ENCODE results near the gene SLC28A3.
A peak's percentile ranks its signal among the peaks of the same experiment; 100 is the strongest.

SLC28A3 gene

DNA sequence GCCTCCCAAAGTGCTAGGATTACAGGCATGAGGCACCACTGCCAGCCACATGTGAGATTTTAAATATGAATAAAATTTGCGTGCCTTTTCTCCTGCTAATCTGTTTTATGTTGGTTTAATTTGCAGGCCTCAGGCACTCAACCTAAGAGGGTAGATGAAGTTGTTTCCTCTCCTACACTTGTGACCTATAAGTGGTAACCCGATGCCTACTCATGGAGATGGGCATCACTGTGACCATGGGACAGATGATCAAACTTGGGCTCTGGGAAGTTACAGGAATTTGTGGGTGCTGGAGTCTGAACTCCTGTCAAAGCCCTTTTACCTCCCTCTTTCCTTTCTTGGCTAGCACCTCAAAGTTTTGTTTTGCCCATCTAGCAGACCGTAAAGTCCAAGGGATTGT lies 1.1 kb downstream of the SLC28A3 start:
- no peaks in the 10 kb centered on the region for H3K79me2 ChIP-seq (ENCODE audit: control insufficient read depth, insufficient read depth, low read length)
- no peak overlapping the region for H2BK120ac ChIP-seq (ENCODE audit: low read depth, low read length)
- DNase-seq: no peak
- H4K8ac ChIP-seq (ENCODE audit: low read depth, low read length): no peak overlapping the region
- H2BK15ac ChIP-seq (replicated peaks; ENCODE audit: low read depth): no peak overlapping the region
- no peak overlapping the region for H2BK5ac ChIP-seq (ENCODE audit: low read length)
- H3K23ac ChIP-seq (ENCODE audit: low read length): no peak overlapping the region
- WGBS (ENCODE audit: extremely low coverage, insufficient coverage, low lambda C conversion rate): no CpG with 5 or more reads among the region's 3 CpGs
- H2AK5ac ChIP-seq (ENCODE audit: low read length): no peak overlapping the region
- H3K4me2 ChIP-seq (ENCODE audit: low read length): no peak overlapping the region
- no peak overlapping the region for H4K5ac ChIP-seq (ENCODE audit: low read length)
- H3K18ac ChIP-seq (ENCODE audit: low read length): no peak overlapping the region
- no peak overlapping the region for H3K4ac ChIP-seq (ENCODE audit: low read depth, low read length)
- no peaks in the 10 kb centered on the region for H3K4me1 ChIP-seq (ENCODE audit: control insufficient read depth, low read depth, low read length)
- no peaks in the 10 kb centered on the region for H3K27me3 ChIP-seq (ENCODE audit: insufficient read depth, low read length, poor library complexity)
- H3K9ac ChIP-seq (ENCODE audit: low read length): no peak overlapping the region
- no peaks in the 10 kb centered on the region for H3K79me1 ChIP-seq (ENCODE audit: low read length)
- no peak overlapping the region for H3K4me3 ChIP-seq (ENCODE audit: low read length)
- no peaks in the 10 kb centered on the region for H3K36me3 ChIP-seq (ENCODE audit: control insufficient read depth, insufficient read depth, low read length)
- H3K56ac ChIP-seq (ENCODE audit: low read length): no peak overlapping the region
- no peak overlapping the region for H3K27ac ChIP-seq (ENCODE audit: low read depth, low read length)

GRCh38 chr9:84338792-84339191 lies 1.8 kb downstream of the SLC28A3 start:
- no peak overlapping the region for H3K9ac ChIP-seq (ENCODE audit: low read length)
- H3K27me3 ChIP-seq (ENCODE audit: insufficient read depth, low read length, poor library complexity): no peaks in the 10 kb centered on the region
- H2BK120ac ChIP-seq (ENCODE audit: low read depth, low read length): no peak overlapping the region
- no peak overlapping the region for H2AK5ac ChIP-seq (ENCODE audit: low read length)
- no peak overlapping the region for H2BK15ac ChIP-seq (replicated peaks; ENCODE audit: low read depth)
- no peak overlapping the region for H4K5ac ChIP-seq (ENCODE audit: low read length)
- H3K79me1 ChIP-seq (ENCODE audit: low read length): no peaks in the 10 kb centered on the region
- no peak for DNase-seq
- no peaks in the 10 kb centered on the region for H3K4me1 ChIP-seq (ENCODE audit: control insufficient read depth, low read depth, low read length)
- H3K4me2 ChIP-seq (ENCODE audit: low read length): no peak overlapping the region
- H3K18ac ChIP-seq (ENCODE audit: low read length): no peak overlapping the region
- H3K4ac ChIP-seq (ENCODE audit: low read depth, low read length): no peak overlapping the region
- H3K23ac ChIP-seq (ENCODE audit: low read length): no peak overlapping the region
- no peak overlapping the region for H3K27ac ChIP-seq (ENCODE audit: low read depth, low read length)
- H3K56ac ChIP-seq (ENCODE audit: low read length): no peak overlapping the region
- no peak overlapping the region for H3K4me3 ChIP-seq (ENCODE audit: low read length)
- H2BK5ac ChIP-seq (ENCODE audit: low read length): no peak overlapping the region
- no peak overlapping the region for H4K8ac ChIP-seq (ENCODE audit: low read depth, low read length)
- 100% methylated on average over 1 of the region's 4 CpGs for WGBS (ENCODE audit: extremely low coverage, insufficient coverage, low lambda C conversion rate)
- no peaks in the 10 kb centered on the region for H3K36me3 ChIP-seq (ENCODE audit: control insufficient read depth, insufficient read depth, low read length)
- no peaks in the 10 kb centered on the region for H3K79me2 ChIP-seq (ENCODE audit: control insufficient read depth, insufficient read depth, low read length)

- Histone ChIP-seq H2AK5ac (ENCODE audit: low read length) (no peak overlapping the region), H3K79me2 (ENCODE audit: control insufficient read depth, insufficient read depth, low read length) (no peaks in the 10 kb centered on the region), H3K23ac (ENCODE audit: low read length) (no peak overlapping the region), H3K4ac (ENCODE audit: low read depth, low read length) (no peak overlapping the region), H4K5ac (ENCODE audit: low read length) (no peak overlapping the region), H3K4me1 (ENCODE audit: control insufficient read depth, low read depth, low read length) (no peaks in the 10 kb centered on the region), H3K27me3 (ENCODE audit: insufficient read depth, low read length, poor library complexity) (no peaks in the 10 kb centered on the region), H3K36me3 (ENCODE audit: control insufficient read depth, insufficient read depth, low read length) (no peaks in the 10 kb centered on the region), H3K4me2 (ENCODE audit: low read length) (no peak overlapping the region), H2BK120ac (ENCODE audit: low read depth, low read length) (no peak overlapping the region), H3K79me1 (ENCODE audit: low read length) (no peaks in the 10 kb centered on the region), H3K56ac (ENCODE audit: low read length) (no peak overlapping the region), H3K27ac (ENCODE audit: low read depth, low read length) (no peak overlapping the region), H4K8ac (ENCODE audit: low read depth, low read length) (no peak overlapping the region), H2BK5ac (ENCODE audit: low read length) (no peak overlapping the region), H2BK15ac (replicated peaks; ENCODE audit: low read depth) (no peak overlapping the region), H3K4me3 (ENCODE audit: low read length) (no peak overlapping the region), H3K18ac (ENCODE audit: low read length) (no peak overlapping the region), H3K9ac (ENCODE audit: low read length) (no peak overlapping the region)
- no CpG with 5 or more reads among the region's 8 CpGs for WGBS (ENCODE audit: extremely low coverage, insufficient coverage, low lambda C conversion rate)
- no peak for DNase-seq
Observed at GRCh38 chr9:84337252-84337651, 3.3 kb downstream of the SLC28A3 start.

- Histone ChIP-seq H3K79me2 (ENCODE audit: control insufficient read depth, insufficient read depth, low read length) (no peaks in the 10 kb centered on the region), H3K23ac (ENCODE audit: low read length) (no peak overlapping the region), H3K4me1 (ENCODE audit: control insufficient read depth, low read depth, low read length) (no peaks in the 10 kb centered on the region), H2BK120ac (ENCODE audit: low read depth, low read length) (no peak overlapping the region), H3K4ac (ENCODE audit: low read depth, low read length) (no peak overlapping the region), H3K56ac (ENCODE audit: low read length) (no peak overlapping the region), H2BK15ac (replicated peaks; ENCODE audit: low read depth) (no peak overlapping the region), H2BK5ac (ENCODE audit: low read length) (no peak overlapping the region), H3K36me3 (ENCODE audit: control insufficient read depth, insufficient read depth, low read length) (no peaks in the 10 kb centered on the region), H3K4me3 (ENCODE audit: low read length) (no peak overlapping the region), H3K27me3 (ENCODE audit: insufficient read depth, low read length, poor library complexity) (no peaks in the 10 kb centered on the region), H3K4me2 (ENCODE audit: low read length) (no peak overlapping the region), H4K8ac (ENCODE audit: low read depth, low read length) (no peak overlapping the region), H2AK5ac (ENCODE audit: low read length) (no peak overlapping the region), H3K79me1 (ENCODE audit: low read length) (no peaks in the 10 kb centered on the region), H3K18ac (ENCODE audit: low read length) (no peak overlapping the region), H4K5ac (ENCODE audit: low read length) (no peak overlapping the region), H3K27ac (ENCODE audit: low read depth, low read length) (no peak overlapping the region), H3K9ac (ENCODE audit: low read length) (no peak overlapping the region)
- peak; percentile 14 for DNase-seq
- no CpG with 5 or more reads among the region's 5 CpGs for WGBS (ENCODE audit: extremely low coverage, insufficient coverage, low lambda C conversion rate)
Observed at GRCh38 chr9:84331119-84331809, 9.3 kb downstream of the SLC28A3 start.

DNA sequence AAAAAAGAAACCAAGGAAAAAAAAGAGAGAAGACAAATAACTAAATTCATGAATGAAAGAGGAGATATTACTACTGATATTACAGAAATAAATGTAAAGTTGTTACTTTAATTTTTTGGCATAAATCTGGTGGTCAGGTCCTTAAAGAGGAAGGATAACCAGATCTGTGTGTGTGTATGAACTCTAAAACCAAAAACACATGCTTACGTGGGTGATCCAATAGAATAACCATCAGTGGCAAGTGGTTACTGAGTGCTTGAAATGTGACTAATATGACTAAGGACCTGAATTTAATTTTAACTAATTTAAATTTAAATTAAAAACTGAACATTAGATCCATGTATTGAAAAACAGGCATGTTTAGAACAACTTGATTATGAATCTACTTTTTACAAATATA lies 10.3 kb downstream of the SLC28A3 start:
- WGBS (ENCODE audit: extremely low coverage, insufficient coverage, low lambda C conversion rate): no CpG with 5 or more reads among the region's 1 CpG
- H2AK5ac ChIP-seq (ENCODE audit: low read length): no peak overlapping the region
- no peaks in the 10 kb centered on the region for H3K27me3 ChIP-seq (ENCODE audit: insufficient read depth, low read length, poor library complexity)
- H3K23ac ChIP-seq (ENCODE audit: low read length): no peak overlapping the region
- no peak overlapping the region for H2BK120ac ChIP-seq (ENCODE audit: low read depth, low read length)
- H2BK5ac ChIP-seq (ENCODE audit: low read length): no peak overlapping the region
- DNase-seq: no peak
- no peaks in the 10 kb centered on the region for H3K4me1 ChIP-seq (ENCODE audit: control insufficient read depth, low read depth, low read length)
- no peak overlapping the region for H4K5ac ChIP-seq (ENCODE audit: low read length)
- H3K9ac ChIP-seq (ENCODE audit: low read length): no peak overlapping the region
- H3K18ac ChIP-seq (ENCODE audit: low read length): no peak overlapping the region
- no peak overlapping the region for H3K4ac ChIP-seq (ENCODE audit: low read depth, low read length)
- no peak overlapping the region for H4K8ac ChIP-seq (ENCODE audit: low read depth, low read length)
- H3K36me3 ChIP-seq (ENCODE audit: control insufficient read depth, insufficient read depth, low read length): no peaks in the 10 kb centered on the region
- H3K79me1 ChIP-seq (ENCODE audit: low read length): no peaks in the 10 kb centered on the region
- H3K4me3 ChIP-seq (ENCODE audit: low read length): no peak overlapping the region
- no peak overlapping the region for H2BK15ac ChIP-seq (replicated peaks; ENCODE audit: low read depth)
- H3K27ac ChIP-seq (ENCODE audit: low read depth, low read length): no peak overlapping the region
- no peaks in the 10 kb centered on the region for H3K79me2 ChIP-seq (ENCODE audit: control insufficient read depth, insufficient read depth, low read length)
- H3K56ac ChIP-seq (ENCODE audit: low read length): no peak overlapping the region
- no peak overlapping the region for H3K4me2 ChIP-seq (ENCODE audit: low read length)

DNA sequence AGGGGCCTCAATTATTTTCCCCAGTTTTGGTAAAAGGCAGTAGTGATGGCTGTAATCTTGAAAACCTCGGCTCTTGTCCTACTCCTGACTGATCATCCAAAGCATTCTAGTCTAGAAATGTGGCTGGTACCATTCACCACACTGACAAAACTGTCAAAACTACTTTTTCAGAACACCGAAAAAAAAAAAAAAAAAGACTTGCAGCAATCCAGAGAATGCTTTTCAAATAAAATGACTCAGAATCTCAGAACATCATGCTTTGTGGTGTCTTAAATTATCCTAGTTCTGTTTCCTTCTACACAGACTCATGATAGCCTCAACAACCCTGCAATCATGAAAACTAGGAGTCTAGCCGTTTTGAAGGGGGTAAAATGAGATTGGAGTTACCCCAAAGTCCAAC lies 13.4 kb downstream of the SLC28A3 start:
- Histone ChIP-seq H3K4ac (ENCODE audit: low read depth, low read length) (no peak overlapping the region), H3K79me2 (ENCODE audit: control insufficient read depth, insufficient read depth, low read length) (no peaks in the 10 kb centered on the region), H2BK5ac (ENCODE audit: low read length) (no peak overlapping the region), H2BK120ac (ENCODE audit: low read depth, low read length) (no peak overlapping the region), H3K9ac (ENCODE audit: low read length) (no peak overlapping the region), H3K36me3 (ENCODE audit: control insufficient read depth, insufficient read depth, low read length) (no peaks in the 10 kb centered on the region), H3K79me1 (ENCODE audit: low read length) (no peaks in the 10 kb centered on the region), H3K23ac (ENCODE audit: low read length) (no peak overlapping the region), H3K18ac (ENCODE audit: low read length) (no peak overlapping the region), H3K56ac (ENCODE audit: low read length) (no peak overlapping the region), H2BK15ac (replicated peaks; ENCODE audit: low read depth) (no peak overlapping the region), H3K4me3 (ENCODE audit: low read length) (no peak overlapping the region), H3K4me1 (ENCODE audit: control insufficient read depth, low read depth, low read length) (no peaks in the 10 kb centered on the region), H2AK5ac (ENCODE audit: low read length) (no peak overlapping the region), H3K27ac (ENCODE audit: low read depth, low read length) (no peak overlapping the region), H3K4me2 (ENCODE audit: low read length) (no peak overlapping the region), H4K5ac (ENCODE audit: low read length) (no peak overlapping the region), H3K27me3 (ENCODE audit: insufficient read depth, low read length, poor library complexity) (no peaks in the 10 kb centered on the region), H4K8ac (ENCODE audit: low read depth, low read length) (no peak overlapping the region)
- no CpG with 5 or more reads among the region's 3 CpGs for whole genome bisulfite sequencing (ENCODE audit: extremely low coverage, insufficient coverage, low lambda C conversion rate)
- no peak for DNase-seq
